HEK293 (cell line): ENCODE data around the gene RAPGEF5.

Experiments
- BCL11A ChIP-seq: fragments of 450-650 bp; formaldehyde crosslinking; IDR thresholded peaks from 2 replicates; pipeline ENCODE4 v1.5.1; 2016; ENCODE audit warnings: low read depth, missing biosample characterization, missing genetic modification characterization
- BCL11B ChIP-seq: fragments of 450-650 bp; formaldehyde crosslinking; IDR thresholded peaks from 2 replicates; pipeline ENCODE4 v1.5.1; 2016; ENCODE audit warnings: low read depth, missing biosample characterization, missing genetic modification characterization
- CTCF ChIP-seq: fragments of 450-650 bp; formaldehyde crosslinking; IDR thresholded peaks from 2 replicates; pipeline ENCODE4 v1.5.1; 2016; ENCODE audit warnings: missing biosample characterization, missing genetic modification characterization
- KLF8 ChIP-seq: fragments of 450-650 bp; formaldehyde crosslinking; IDR thresholded peaks from 2 replicates; pipeline ENCODE4 v1.5.1; 2016; ENCODE audit warnings: missing biosample characterization, missing genetic modification characterization
- ZNF10 ChIP-seq: fragments of 450-650 bp; formaldehyde crosslinking; IDR thresholded peaks from 2 replicates; pipeline ENCODE4 v1.5.1; 2017; ENCODE audit warnings: missing biosample characterization, missing genetic modification characterization
- ZNF560 ChIP-seq: fragments of 450-650 bp; formaldehyde crosslinking; IDR thresholded peaks from 2 replicates; pipeline ENCODE4 v1.5.1; 2017; ENCODE audit warnings: missing biosample characterization, missing genetic modification characterization, borderline replicate concordance

GRCh38 chr7:22400150-22400814, 43.3 kb upstream of the RAPGEF5 start:
- TF ChIP-seq ZNF10 (tag by site-specific recombination) (no peak), ZNF560 (tag by site-specific recombination) (no peak), BCL11A (tag by site-specific recombination) (no peak), KLF8 (no peak), CTCF (no peak), BCL11B (no peak)
